GM21717 (cell line): ENCODE results near the gene YBX2.

Experiments
- ATAC-seq: cut with Tn5 transposase; IDR thresholded peaks from one replicate; pipeline ENCODE4 v1.9.1; 2021; ENCODE audit warnings: mild to moderate bottlenecking, moderate library complexity; ENCODE audit not compliant: unreplicated experiment

Gene YBX2

GRCh38 chr17:7323731-7324437, 29.4 kb upstream of the YBX2 start:
- ATAC-seq = no peak

DNA sequence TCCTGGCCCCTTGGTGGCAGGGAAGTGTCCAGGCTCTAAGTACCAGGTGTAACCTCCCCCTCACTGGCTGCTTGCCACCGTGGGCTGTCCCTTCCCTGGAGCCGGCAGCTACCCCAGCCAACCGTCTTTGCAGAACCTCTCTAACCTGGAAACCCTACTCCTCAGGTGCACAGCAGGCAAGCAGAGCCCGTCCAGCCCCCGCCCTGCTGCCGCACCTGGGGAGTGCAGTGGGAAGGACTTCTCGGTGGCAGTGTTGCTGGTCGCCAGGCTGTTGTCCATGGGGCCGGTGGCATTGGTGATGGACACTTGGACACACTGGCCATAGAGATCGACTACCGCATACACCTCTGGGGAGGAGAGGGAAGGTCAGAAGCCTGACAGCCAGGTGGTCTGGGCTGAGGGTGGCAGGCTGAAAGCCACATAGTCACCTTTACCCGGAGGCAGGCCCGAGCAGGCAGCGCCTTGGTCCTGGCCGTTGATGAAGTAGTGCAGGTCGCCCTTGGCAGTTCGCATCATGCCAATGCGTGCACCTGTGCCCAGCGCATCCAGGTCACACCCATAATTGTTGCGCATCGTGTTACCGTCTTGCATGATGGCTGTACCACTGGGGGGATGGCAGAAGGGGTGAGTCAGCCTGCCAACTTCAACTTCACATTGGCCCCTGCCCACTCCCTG, 28.2 kb upstream of the YBX2 start:
- ATAC-seq = no peak

- no peak for ATAC-seq
Observed at GRCh38 chr17:7321466-7321865, 27.0 kb upstream of the YBX2 start.

- ATAC-seq = no peak
Observed at GRCh38 chr17:7318121-7318860, 23.9 kb upstream of the YBX2 start.

DNA sequence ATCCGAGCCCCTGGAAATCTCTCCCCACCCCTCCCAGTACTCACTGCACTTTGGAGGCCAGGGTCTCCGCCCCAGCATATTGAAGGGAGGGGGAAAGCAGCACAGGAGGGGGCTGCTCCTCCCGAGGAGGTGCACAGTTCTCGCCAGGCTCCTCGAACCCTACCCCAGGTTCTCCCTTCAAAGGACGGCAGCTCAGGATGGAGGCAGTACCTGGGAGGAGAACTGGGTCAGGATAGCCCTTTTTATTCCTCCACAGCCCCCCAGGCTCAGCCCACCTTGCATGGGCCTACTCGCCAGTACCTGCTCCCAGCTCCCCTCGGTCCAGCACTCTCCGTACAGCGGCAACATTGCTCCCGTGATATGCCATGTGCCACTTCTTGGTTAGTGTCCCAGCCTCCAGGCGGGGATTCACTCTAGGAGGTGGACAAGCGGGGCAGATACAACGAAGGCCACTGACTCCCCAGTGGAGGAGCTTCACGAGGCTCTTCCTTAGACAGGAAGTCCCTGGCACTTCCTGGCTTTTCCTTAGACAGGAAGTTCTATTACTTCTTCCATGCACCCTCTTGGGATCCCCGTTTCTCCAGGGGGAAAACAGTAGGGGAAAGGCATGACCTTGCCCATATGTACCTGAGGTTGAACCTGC, 22.8 kb upstream of the YBX2 start:
- no peak for ATAC-seq

- ATAC-seq = no peak
Observed at GRCh38 chr17:7315570-7316235, 21.3 kb upstream of the YBX2 start.

DNA sequence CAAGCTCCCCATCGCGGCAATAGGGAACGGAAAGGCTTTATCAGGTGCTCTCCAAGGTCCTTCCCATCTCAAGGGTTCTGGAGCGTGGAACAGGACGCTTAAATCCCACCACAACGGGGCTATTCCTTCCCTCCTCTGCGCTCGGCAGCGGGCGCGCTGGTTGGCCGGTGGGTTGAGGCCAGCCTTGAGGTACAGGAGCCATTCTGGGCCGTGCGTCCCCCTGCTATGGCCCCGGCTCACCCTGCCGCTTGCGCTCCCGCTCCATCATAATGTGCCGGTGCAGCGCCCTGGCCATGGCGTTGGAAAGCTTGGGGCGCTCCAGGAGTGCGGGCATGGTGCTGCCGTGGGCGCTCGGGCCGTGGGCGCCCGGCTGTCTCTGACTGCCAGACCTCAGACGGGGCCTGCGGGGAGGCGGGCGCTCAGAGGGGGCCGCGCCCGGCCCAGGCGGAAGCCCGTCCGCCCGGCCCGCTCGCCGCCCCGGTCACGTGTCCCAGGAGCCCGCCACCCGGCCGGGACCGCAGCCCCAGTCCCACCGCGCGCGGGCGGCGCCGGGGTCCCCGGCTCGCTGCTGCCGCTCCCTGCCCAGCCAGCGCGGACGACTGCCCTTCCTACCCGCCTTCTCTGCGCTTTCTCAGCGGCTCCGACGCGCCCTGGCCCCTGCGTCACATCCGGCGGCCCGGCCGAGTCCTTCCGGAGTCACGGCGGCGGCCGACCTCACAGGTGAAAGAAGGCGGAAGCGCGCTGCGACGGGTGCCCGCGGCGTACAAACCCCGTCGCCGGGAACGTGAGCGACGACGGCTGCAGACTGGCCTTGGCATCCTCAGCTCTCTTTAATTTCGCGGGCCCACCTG, 20.5 kb upstream of the YBX2 start, which contains the start of gene GPS2:
Gene GPS2 (minus strand): TSS at position 642 of the 851 bp plus-strand sequence. CDS start 308 bp downstream, at position 334.
- peak; percentile 45 for ATAC-seq

GRCh38 chr17:7313890-7314718, 19.7 kb upstream of the YBX2 start:
- ATAC-seq = no peak

GRCh38 chr17:7313088-7313889, 18.9 kb upstream of the YBX2 start:
- no peak for ATAC-seq

GRCh38 chr17:7312432-7313087, 18.1 kb upstream of the YBX2 start:
- no peak for ATAC-seq

- no peak for ATAC-seq
Observed at GRCh38 chr17:7311110-7311705, 16.8 kb upstream of the YBX2 start.

GRCh38 chr17:7309628-7310027, 15.2 kb upstream of the YBX2 start:
- no peak for ATAC-seq

DNA sequence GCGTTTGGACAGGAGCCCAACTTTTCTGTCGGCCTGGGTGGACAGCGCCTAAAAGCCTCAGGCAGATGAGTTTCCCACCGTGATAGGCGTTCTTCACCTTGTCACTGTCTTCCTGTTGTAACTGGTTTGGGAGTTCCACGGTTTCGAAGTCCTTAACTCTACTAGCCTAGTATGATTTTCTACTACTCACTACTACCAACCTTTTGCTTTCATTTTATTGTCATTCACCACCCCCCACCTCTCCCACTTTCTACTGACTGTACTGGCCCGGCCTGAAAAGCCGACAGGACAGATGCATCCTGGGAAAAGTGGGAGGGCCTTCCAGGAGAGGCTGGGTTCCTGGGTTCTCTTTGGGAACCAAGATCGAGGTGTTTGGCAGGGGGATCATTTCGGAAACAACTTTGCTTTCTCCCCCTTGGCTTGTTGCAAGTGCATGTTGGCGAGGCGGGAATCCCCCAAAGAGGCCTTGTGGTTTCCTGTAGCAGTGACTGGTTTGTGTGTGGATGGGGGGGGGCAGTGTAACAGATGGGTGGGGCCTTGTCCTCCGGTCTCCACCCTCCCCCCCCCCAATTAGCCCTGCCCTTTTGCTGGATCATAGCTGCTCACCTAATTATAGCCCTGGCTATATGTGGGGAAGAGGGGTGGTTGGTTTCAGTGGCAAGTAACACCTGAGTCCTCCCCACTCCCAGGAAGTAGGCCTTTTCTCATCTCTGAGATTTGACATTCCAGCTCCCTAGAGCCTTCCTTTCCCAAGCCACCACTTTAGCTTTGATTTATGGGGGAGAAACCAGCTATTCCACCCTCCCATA, 14.4 kb upstream of the YBX2 start:
- no peak for ATAC-seq

DNA sequence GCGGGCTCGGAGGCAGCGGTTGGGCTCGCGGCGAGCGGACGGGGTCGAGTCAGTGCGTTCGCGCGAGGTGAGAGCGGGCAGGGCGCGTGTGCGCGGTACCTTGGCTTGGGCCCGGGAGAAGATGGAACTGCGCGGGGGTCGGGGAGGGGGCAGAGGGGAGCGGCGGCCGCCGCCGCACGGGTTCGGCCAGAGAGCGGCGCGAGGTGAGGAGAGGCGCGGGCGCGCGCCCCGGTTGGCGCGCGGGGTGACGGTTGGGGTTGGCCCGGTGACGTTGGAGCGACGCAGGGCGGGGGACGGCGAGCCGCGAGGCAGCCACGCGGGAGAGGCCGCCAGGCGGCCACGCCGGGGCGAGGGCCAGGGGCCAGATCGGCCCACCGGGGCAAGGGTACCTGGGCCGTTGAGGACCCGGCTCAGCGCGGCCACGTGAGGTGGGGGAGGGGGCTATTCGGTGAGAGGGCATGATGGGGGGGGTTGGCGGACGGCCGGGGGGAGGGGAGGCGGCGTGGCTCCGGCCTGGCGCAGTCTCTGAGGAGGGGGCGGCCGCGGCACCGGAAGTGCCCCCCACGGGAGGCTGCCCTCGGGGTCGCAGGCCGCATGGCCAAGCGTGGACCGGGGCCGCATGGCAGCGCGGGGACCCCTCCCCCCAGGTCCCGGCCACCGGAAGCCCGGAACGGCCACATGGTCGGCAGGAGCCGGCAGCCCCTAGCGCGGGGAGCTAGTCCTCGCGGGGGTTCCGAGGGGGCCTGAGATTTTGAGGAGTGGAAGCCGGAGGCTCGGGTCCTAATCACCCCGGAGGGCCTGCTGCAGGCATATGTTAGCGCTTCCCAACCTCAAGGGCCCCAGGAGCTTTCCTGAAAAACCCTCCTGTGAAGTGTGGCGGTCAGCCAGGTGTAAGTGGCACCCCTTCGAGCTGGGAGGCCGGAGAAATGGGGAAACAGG, 13.5 kb upstream of the YBX2 start:
- ATAC-seq = peak; percentile 9

DNA sequence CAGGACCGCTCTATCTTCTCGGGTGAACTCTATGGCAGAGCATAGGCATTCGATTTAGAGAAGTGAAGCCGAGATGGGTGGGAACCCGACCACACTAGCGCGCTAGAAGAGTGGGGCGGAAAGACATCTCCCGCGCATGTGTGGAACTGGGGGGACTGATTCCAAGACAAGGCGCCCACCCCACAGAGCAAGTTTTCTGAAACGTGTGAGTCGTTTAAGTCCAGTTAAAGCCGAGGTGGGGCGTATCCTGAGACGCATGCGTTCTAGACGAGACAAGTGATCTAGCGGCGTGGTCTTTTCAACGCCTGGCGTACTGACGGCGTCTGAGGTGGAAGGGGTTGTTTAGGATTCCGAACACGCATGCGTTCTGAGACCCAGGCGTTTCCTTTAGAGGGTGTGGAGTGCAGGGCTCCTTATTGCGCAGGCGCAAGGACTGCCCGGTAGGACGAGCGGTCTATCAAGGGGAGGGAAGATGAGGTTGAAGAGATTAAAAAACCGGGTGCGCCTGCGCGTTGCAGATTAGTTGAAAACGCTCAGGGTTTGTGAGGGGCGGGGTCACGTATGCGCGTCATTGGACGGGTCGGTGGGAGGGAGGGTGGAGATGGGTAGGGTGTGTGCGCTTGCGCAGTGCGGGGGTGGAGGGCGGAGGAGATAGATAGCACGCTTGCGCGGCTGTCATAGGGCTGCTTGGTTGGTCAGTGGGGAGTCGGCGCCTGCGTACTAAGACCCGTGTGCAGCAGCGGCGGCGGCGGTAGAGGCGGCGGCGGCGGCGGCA, 12.7 kb upstream of the YBX2 start, which contains the start of gene EIF5A:
Gene EIF5A (plus strand): TSS at position 718 of the 775 bp plus-strand sequence. CDS start 2,008 bp downstream, outside the sequence.
- peak; percentile 57 for ATAC-seq
